Immature natural killer cell (primary cell): ENCODE measurements around the gene CLEC12A. TPM values are rescaled to one million over a fixed set of nuclear protein-coding genes. Genes with fewer than 3 reads are reported as not detected.
"Not testable (repeated sequence)": the region's sequence is repeated elsewhere in the genome, so short reads cannot be mapped to it uniquely, and the experiment has no call there.

Source experiments
- DNase-seq, 3 donors: peaks; one replicate each; pipeline ENCODE4 v3.0.0; 2022; ENCODE audit warnings: mixed read lengths in 1 of 3
- H3K27ac Mint-ChIP-seq, 6 donors: one replicate each; pipeline ENCODE4 v1.8.0; 2020; ENCODE audit warnings: mixed read lengths in 6 of 6, mild to moderate bottlenecking in 5 of 6, inconsistent platforms in 4 of 6, moderate library complexity in 3 of 6
- H3K27me3 Mint-ChIP-seq, 3 donors: one replicate each; pipeline ENCODE4 v1.8.0; 2020 to 2021; ENCODE audit warnings: low read depth in 3 of 3, mild to moderate bottlenecking in 3 of 3, mixed read lengths in 3 of 3, moderate library complexity in 3 of 3, inconsistent platforms in 1 of 3
- H3K36me3 Mint-ChIP-seq, 3 donors: one replicate each; pipeline ENCODE4 v1.8.0; 2020; ENCODE audit warnings: mixed read lengths in 3 of 3, inconsistent platforms in 2 of 3, mild to moderate bottlenecking in 2 of 3
- H3K4me1 Mint-ChIP-seq, 2 donors: one replicate each; pipeline ENCODE4 v1.8.0; 2020; ENCODE audit warnings: inconsistent platforms in 2 of 2, mild to moderate bottlenecking in 2 of 2, mixed read lengths in 2 of 2, moderate library complexity in 1 of 2
- H3K4me3 Mint-ChIP-seq, 5 donors: one replicate each; pipeline ENCODE4 v1.8.0; 2020; ENCODE audit warnings: mild to moderate bottlenecking in 5 of 5, mixed read lengths in 5 of 5, inconsistent platforms in 3 of 5, moderate library complexity in 3 of 5
- H3K9me3 Mint-ChIP-seq, 6 donors: one replicate each; pipeline ENCODE4 v1.8.0; 2020; ENCODE audit warnings: mild to moderate bottlenecking in 6 of 6, mixed read lengths in 6 of 6, inconsistent platforms in 4 of 6, moderate library complexity in 3 of 6
- polyA plus RNA-seq, 3 donors: library from polyadenylated mRNA; unstranded; fragments of 300-500 nt; fragmentation: Illumina TruSeq; gene quantifications; one replicate each; pipeline ENCODE4 v1.2.3, GENCODE V29; 2021

CLEC12A gene
- polyA plus RNA-seq, 3 donors from 2014 or later = 2.9 to 5.6 (median 4.3) TPM

DNA sequence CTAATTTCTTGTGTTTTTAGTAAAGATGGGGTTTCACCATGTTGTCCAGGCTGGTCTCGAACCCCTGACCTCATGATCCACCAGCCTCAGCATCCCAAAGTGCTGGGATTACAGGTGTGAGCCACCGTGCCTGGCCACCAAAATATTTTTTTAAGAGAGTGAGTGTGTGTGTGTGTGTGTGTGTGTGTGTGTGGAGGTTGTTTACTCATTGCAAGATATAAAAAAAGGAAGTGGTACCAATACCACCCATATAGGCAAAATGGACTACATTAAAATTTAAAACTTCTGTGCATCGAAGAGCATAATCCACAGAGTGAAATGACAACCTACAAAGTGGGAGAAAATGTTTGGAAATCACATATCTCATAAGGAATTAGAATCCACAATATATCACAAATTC, 23.5 kb upstream of the CLEC12A start:
- Mint-ChIP-seq H3K4me3 (peak overlapping the region in 3 of 5 donors; percentile 3 to 63 (median 16)), H3K27me3 (peaks cover 0 to 4% (median 2%) of the 10 kb centered on the region in 3 donors), H3K36me3 (no peaks in the 10 kb centered on the region), H3K4me1 (peaks cover 61 to 68% of the 10 kb centered on the region in 2 donors), H3K27ac (peak overlapping the region in 3 of 6 donors; percentile 21 to 79 (median 77)), H3K9me3 (no peaks in the 10 kb centered on the region)
- DNase-seq = no peak

GRCh38 chr12:9948606-9949296, 22.5 kb upstream of the CLEC12A start:
- no peaks in the 10 kb centered on the region for H3K36me3 Mint-ChIP-seq

GRCh38 chr12:9951026-9951675, 20.1 kb upstream of the CLEC12A start:
- H3K4me3 Mint-ChIP-seq = peak overlapping the region; percentile 74 to 85 (median 81)
- peak overlapping the region; percentile 66 to 93 (median 83) for H3K27ac Mint-ChIP-seq

More at GRCh38 chr12:9948606-9949296, 22.5 kb upstream of the CLEC12A start:
- H3K27ac Mint-ChIP-seq = peak overlapping the region; percentile 53 to 84 (median 74)
- H3K4me1 Mint-ChIP-seq = peaks cover 53 to 60% of the 10 kb centered on the region in 2 donors
- peaks cover 0 to 4% (median 2%) of the 10 kb centered on the region in 3 donors for H3K27me3 Mint-ChIP-seq
- H3K9me3 Mint-ChIP-seq = no peaks in the 10 kb centered on the region
- peak; percentile 50 to 52 (median 51) for DNase-seq
- H3K4me3 Mint-ChIP-seq = peak overlapping the region; percentile 22 to 63 (median 47)

DNA sequence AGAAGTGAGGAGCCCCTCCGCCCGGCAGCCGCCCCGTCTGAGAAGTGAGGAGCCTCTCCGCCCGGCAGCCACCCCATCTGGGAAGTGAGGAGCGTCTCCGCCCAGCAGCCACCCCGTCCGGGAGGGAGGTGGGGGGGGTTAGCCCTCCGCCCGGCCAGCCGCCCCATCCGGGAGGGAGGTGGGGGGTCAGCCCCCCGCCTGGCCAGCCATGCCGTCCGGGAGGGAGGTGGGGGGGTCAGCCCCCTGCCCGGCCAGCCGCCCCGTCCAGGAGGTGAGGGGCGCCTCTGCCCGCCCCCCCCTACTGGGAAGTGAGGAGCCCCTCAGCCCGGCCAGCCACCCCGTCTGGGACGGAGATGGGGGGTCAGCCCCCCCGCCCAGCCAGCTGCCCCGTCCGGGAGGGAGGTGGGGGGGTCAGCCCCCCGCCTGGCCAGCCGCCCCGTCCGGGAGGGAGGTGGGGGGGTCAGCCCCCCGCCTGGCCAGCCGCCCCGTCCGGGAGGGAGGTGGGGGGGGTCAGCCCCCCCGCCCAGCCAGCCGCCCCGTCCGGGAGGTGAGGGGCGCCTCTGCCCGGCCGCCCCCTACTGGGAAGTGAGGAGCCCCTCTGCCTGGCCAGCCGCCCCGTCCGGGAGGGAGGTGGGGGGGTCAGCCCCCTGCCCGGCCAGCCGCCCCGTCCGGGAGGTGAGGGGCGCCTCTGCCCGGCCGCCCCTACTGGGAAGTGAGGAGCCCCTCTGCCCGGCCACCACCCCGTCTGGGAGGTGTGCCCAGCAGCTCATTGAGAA, 18.1 kb upstream of the CLEC12A start:
- peaks cover 68 to 74% of the 10 kb centered on the region in 2 donors for H3K4me1 Mint-ChIP-seq

More at GRCh38 chr12:9951026-9951675, 20.1 kb upstream of the CLEC12A start:
- Mint-ChIP-seq H3K9me3 (no peaks in the 10 kb centered on the region), H3K4me1 (peaks cover 61 to 66% of the 10 kb centered on the region in 2 donors), H3K27me3 (peaks cover 2 to 4% (median 4%) of the 10 kb centered on the region in 3 donors), H3K36me3 (no peaks in the 10 kb centered on the region)
- peak; percentile 59 to 66 (median 65) for DNase-seq

GRCh38 chr12:9957834-9958233, 13.4 kb upstream of the CLEC12A start:
- no peaks in the 10 kb centered on the region for H3K9me3 Mint-ChIP-seq
- H3K4me1 Mint-ChIP-seq = peaks cover 48 to 68% of the 10 kb centered on the region in 2 donors
- DNase-seq = peak; percentile 25 to 41 (median 38)
- no peaks in the 10 kb centered on the region for H3K36me3 Mint-ChIP-seq
- peaks cover 0 to 2% (median 2%) of the 10 kb centered on the region in 3 donors for H3K27me3 Mint-ChIP-seq
- peak overlapping the region; percentile 39 to 76 (median 71) for H3K4me3 Mint-ChIP-seq
- peak overlapping the region; percentile 14 to 81 (median 36) for H3K27ac Mint-ChIP-seq

More for the DNA sequence above, 18.1 kb upstream of the CLEC12A start:
- not testable (repeated sequence) for H3K9me3 Mint-ChIP-seq, H3K27ac Mint-ChIP-seq, H3K36me3 Mint-ChIP-seq, H3K4me3 Mint-ChIP-seq, DNase-seq, H3K27me3 Mint-ChIP-seq

GRCh38 chr12:9960590-9960989, 10.6 kb upstream of the CLEC12A start:
- Mint-ChIP-seq H3K27ac (peak overlapping the region in 2 of 6 donors; percentile 54 to 59), H3K4me3 (no peak overlapping the region), H3K9me3 (no peaks in the 10 kb centered on the region), H3K4me1 (peaks cover 42 to 59% of the 10 kb centered on the region in 2 donors), H3K36me3 (no peaks in the 10 kb centered on the region), H3K27me3 (no peaks in the 10 kb centered on the region)
- no peak for DNase-seq

DNA sequence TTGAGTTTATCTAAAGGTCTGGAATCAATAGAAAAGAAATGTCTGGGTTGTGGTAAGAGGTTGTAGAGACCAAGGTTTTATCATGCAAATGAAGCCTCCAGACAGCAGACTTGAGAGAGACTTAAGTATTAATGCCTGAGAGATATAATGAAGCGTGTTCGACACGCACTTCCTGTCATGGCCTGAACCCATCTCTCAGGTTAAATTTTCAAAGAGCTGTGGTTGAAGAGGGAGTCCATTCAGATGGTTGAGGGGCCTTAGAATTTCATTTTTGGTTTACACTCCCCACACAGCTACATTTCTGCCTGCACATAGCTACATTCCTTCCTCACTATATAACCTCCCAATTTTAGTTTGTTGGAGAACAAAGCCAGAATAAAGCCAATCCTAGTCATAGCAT, 10.1 kb upstream of the CLEC12A start:
- peaks cover 37 to 54% of the 10 kb centered on the region in 2 donors for H3K4me1 Mint-ChIP-seq
- peak overlapping the region in 3 of 6 donors; percentile 1 to 54 (median 36) for H3K27ac Mint-ChIP-seq
- H3K27me3 Mint-ChIP-seq = peaks cover 0 to under 1% (median 0%) of the 10 kb centered on the region in 3 donors
- H3K9me3 Mint-ChIP-seq = no peaks in the 10 kb centered on the region
- peak overlapping the region in 1 of 5 donors; percentile 27 for H3K4me3 Mint-ChIP-seq
- peak in 1 of 3 donors; percentile 4 for DNase-seq
- no peaks in the 10 kb centered on the region for H3K36me3 Mint-ChIP-seq

DNA sequence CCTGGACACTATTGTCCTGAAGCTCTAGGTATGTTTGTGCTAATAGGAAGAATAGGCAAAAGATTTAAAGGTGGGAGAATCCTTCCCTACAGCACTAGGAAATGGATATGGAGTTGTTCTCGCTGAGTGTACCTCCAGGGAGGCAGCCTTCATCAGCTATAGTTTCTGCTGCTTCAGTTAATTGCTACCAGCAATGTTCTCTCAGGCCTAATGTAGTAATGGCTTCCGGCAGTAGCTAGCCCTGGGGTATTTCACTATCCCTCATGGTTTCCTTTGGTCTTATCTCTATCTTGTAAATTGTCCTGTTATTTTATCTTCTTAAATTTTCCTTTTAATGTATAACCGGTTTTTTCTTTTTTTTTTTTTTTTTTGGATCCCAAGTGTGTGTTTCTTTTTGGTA, 9.3 kb upstream of the CLEC12A start:
- peaks cover 0 to 2% (median 0%) of the 10 kb centered on the region in 3 donors for H3K27me3 Mint-ChIP-seq
- H3K4me3 Mint-ChIP-seq = no peak overlapping the region

GRCh38 chr12:9969673-9970072, 1.5 kb upstream of the CLEC12A start:
- peaks cover 3 to 4% (median 4%) of the 10 kb centered on the region in 3 donors for H3K27me3 Mint-ChIP-seq
- no peak overlapping the region for H3K27ac Mint-ChIP-seq
- no peak for DNase-seq
- no peak overlapping the region for H3K4me3 Mint-ChIP-seq
- peaks cover 0 to 9% of the 10 kb centered on the region in 2 donors for H3K4me1 Mint-ChIP-seq
- no peaks in the 10 kb centered on the region for H3K9me3 Mint-ChIP-seq
- H3K36me3 Mint-ChIP-seq = peaks cover 0 to 21% (median 10%) of the 10 kb centered on the region in 3 donors

More for the DNA sequence above, 9.3 kb upstream of the CLEC12A start:
- DNase-seq = no peak
- H3K27ac Mint-ChIP-seq = no peak overlapping the region
- H3K4me1 Mint-ChIP-seq = peaks cover 32 to 46% of the 10 kb centered on the region in 2 donors
- H3K9me3 Mint-ChIP-seq = no peaks in the 10 kb centered on the region
- H3K36me3 Mint-ChIP-seq = no peaks in the 10 kb centered on the region

DNA sequence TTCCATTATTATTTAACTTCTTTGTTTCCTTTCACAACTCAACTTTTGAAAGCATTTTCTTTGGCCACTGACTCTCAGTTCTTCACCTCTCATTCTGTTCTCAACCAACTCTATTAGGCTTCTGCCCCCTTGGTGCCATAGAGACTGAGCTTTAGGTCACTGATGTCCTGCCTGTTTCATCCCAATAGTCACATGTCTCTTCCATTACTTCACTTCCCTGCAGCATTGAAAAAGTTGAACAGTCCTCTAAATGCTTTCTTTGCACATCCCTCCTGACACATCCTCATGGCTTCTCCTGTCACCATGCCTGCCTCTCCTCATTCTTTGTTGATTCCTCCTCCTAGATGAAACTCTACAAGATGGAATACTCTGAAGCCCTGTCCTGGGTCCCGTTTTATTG, 2.7 kb downstream of the CLEC12A start:
- Mint-ChIP-seq H3K4me3 (peak overlapping the region in 1 of 5 donors; percentile 10), H3K27me3 (peaks cover 0 to 3% (median 0%) of the 10 kb centered on the region in 3 donors), H3K4me1 (peaks cover 0 to 5% of the 10 kb centered on the region in 2 donors), H3K36me3 (peaks cover 5 to 47% (median 25%) of the 10 kb centered on the region in 3 donors), H3K27ac (peak overlapping the region in 1 of 6 donors; percentile 2), H3K9me3 (peaks cover 0 to 7% (median 5%) of the 10 kb centered on the region in 6 donors)
- DNase-seq = no peak

GRCh38 chr12:9974731-9975130, 3.5 kb downstream of the CLEC12A start:
- H3K4me3 Mint-ChIP-seq, H3K4me1 Mint-ChIP-seq, H3K27ac Mint-ChIP-seq, DNase-seq, H3K27me3 Mint-ChIP-seq, H3K9me3 Mint-ChIP-seq: not testable (repeated sequence)
- peaks cover 8 to 54% (median 31%) of the 10 kb centered on the region in 3 donors for H3K36me3 Mint-ChIP-seq

GRCh38 chr12:9975614-9976013, 4.4 kb downstream of the CLEC12A start:
- peaks cover 0 to 3% (median 0%) of the 10 kb centered on the region in 3 donors for H3K27me3 Mint-ChIP-seq
- H3K4me1 Mint-ChIP-seq = no peaks in the 10 kb centered on the region
- no peak for DNase-seq
- H3K4me3 Mint-ChIP-seq = no peak overlapping the region
- H3K27ac Mint-ChIP-seq = no peak overlapping the region
- H3K36me3 Mint-ChIP-seq = peaks cover 8 to 63% (median 39%) of the 10 kb centered on the region in 3 donors
- H3K9me3 Mint-ChIP-seq = peaks cover 0 to 7% (median 5%) of the 10 kb centered on the region in 6 donors

DNA sequence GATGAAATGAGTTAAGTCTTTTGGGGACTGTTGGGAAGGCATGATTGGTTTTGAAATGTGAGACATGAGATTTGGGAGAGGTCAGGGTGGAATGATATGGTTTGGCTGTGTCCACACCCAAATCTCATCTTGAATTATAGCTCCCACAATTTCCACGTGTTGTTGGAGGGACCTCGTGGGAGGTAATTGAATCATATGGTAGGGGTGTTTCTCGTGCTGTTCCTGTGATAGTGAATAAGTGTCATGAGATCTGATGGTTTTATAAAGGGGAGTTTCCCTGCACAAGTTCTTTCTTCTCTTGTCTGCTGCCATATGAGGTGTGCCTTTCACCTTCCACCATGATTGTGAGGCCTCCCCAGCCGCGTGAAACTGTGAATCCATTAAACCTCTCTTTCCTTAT, 5.4 kb downstream of the CLEC12A start:
- H3K9me3 Mint-ChIP-seq, DNase-seq, H3K27me3 Mint-ChIP-seq: not testable (repeated sequence)

More for the DNA sequence above, 5.4 kb downstream of the CLEC12A start:
- not testable (repeated sequence) for H3K4me3 Mint-ChIP-seq, H3K4me1 Mint-ChIP-seq, H3K27ac Mint-ChIP-seq
- peaks cover 8 to 66% (median 41%) of the 10 kb centered on the region in 3 donors for H3K36me3 Mint-ChIP-seq
